DOHH2 (cell line): ENCODE results near the gene CUTA.

Source experiments
- EZH2phosphoT487 ChIP-seq: fragments of 200-600 bp; sonication (generic); IDR thresholded peaks from 2 replicates; pipeline ENCODE4 v1.6.1; 2017; ENCODE audit warnings: borderline replicate concordance, mild to moderate bottlenecking, antibody characterized with exemption, low read length, moderate library complexity, mixed read lengths
- TF ChIP-seq, protein P1 (sequence below): fragments of 200-600 bp; sonication (generic); IDR thresholded peaks from one replicate; pipeline ENCODE4 v1.5.1; 2014; ENCODE audit warnings: antibody characterized with exemption, mild to moderate bottlenecking, low read depth, low read length; ENCODE audit not compliant: poor library complexity, severe bottlenecking

DNA sequence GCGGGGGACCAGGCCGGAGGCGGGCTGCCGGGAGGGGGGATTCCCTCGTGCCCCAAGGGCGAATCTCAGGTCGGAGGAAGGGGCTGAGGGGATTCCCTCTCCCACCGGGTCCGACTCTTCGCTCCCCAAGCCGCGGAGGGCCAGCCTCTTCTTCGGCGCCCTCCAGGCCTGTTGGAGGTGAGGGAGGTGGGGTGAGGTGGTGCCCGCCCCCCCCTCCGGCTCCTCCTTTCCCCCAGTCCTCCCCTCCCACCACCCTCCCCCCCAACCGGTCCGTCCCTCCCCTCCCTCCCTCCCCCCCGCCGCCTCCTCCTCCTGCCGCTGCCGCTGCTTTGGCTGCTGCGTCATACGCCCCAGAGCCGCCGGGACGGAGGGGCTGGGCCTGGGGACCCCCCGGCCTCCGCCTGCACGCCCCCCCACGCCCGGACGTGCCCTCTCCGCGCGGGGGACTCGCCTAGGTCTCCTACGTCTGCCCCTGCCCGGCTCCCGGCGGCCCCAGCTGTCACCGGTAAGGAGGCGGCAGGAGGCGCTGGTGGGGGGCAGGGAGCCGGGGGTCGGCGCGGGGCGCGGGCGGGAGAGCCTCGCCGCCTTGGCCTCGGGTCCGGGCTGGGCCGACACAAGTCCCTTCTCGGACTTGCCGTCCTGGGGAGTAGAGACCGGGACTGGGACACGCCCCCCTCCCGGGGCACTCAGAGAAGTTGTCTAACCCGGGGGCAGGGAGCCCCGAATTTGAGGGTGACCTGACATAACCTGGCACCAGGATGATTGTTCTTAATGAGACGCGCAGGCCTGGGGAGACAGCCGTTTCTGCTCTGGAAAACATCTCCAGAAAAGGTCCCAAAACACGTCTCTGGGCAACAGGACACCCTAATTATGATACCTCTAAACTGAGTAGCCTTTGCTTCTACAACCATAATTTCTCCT is 6.9 kb downstream of the CUTA start, which contains the start of gene PHF1:
- TF ChIP-seq, protein P1, sequence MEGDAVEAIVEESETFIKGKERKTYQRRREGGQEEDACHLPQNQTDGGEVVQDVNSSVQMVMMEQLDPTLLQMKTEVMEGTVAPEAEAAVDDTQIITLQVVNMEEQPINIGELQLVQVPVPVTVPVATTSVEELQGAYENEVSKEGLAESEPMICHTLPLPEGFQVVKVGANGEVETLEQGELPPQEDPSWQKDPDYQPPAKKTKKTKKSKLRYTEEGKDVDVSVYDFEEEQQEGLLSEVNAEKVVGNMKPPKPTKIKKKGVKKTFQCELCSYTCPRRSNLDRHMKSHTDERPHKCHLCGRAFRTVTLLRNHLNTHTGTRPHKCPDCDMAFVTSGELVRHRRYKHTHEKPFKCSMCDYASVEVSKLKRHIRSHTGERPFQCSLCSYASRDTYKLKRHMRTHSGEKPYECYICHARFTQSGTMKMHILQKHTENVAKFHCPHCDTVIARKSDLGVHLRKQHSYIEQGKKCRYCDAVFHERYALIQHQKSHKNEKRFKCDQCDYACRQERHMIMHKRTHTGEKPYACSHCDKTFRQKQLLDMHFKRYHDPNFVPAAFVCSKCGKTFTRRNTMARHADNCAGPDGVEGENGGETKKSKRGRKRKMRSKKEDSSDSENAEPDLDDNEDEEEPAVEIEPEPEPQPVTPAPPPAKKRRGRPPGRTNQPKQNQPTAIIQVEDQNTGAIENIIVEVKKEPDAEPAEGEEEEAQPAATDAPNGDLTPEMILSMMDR: no peak
- no peak for TF ChIP-seq EZH2phosphoT487
